A549 (cell line): ENCODE results near the gene RIC1. TPM values are rescaled to one million over a fixed set of nuclear protein-coding genes. Genes with fewer than 3 reads are reported as not detected.

ENCODE experiments used
- ATAC-seq, 2 experiments: fragments of 200-7000 bp in 1 of 2; fragments of >200 bp in 1 of 2; cut with Nextera tagmentation in 1 of 2; cut with Tn5 transposase in 1 of 2; 3 replicates each; pipeline versions ENCODE4 v1.8.0 to v1.9.1; 2018 to 2020; ENCODE audit warnings: mild to moderate bottlenecking in 1 of 2, moderate library complexity in 1 of 2
- CTCF ChIA-PET: fragments of 300-600 bp; sonication (Branson Sonifier 250); formaldehyde crosslinking; extraction: SDS; loops from one replicate; lab custom pipeline; 2021; ENCODE audit warnings: antibody characterized with exemption, inconsistent platforms; lab: Yijun Ruan, JAX
- POLR2A ChIA-PET: fragments of 350-600 bp; formaldehyde crosslinking; extraction: SDS; loops from one replicate; lab custom pipeline; 2021; ENCODE audit warnings: antibody characterized with exemption, inconsistent platforms; lab: Yijun Ruan, JAX
- DNase-seq, 2 experiments: peaks; one replicate each; pipeline versions ENCODE4 v3.0.0 to v3.0.0-alpha.2; 2011 to 2016; ENCODE audit warnings: low read depth in 1 of 2, low spot score in 1 of 2
- FAIRE-seq: peaks from 2 replicates; lab custom pipeline; 2011; peaks lifted over from hg19 to GRCh38; lab: Jason Lieb, UNC
- H3K27ac ChIP-seq, 2 experiments: fragments of >200 bp; sonication (Bioruptor Twin); formaldehyde crosslinking; 3 replicates each; pipeline ENCODE4 v1.5.1; 2016 to 2017
- H3K4me1 ChIP-seq: fragments of >200 bp; sonication (Bioruptor Twin); formaldehyde crosslinking; 3 replicates; pipeline ENCODE4 v1.6.1; 2016
- H3K4me2 ChIP-seq: fragments of >200 bp; sonication (Bioruptor Twin); formaldehyde crosslinking; 3 replicates; pipeline ENCODE4 v1.6.1; 2016
- H3K4me3 ChIP-seq: fragments of >200 bp; sonication (Bioruptor Twin); formaldehyde crosslinking; 3 replicates; pipeline ENCODE4 v1.5.1; 2016
- H3K9me3 ChIP-seq: fragments of >200 bp; sonication (Bioruptor Twin); formaldehyde crosslinking; 3 replicates; pipeline ENCODE4 v1.6.1; 2016
- CBX8 ChIP-seq: fragments of 200-600 bp; sonication (generic); IDR thresholded peaks from 2 replicates; pipeline ENCODE4 v1.6.1; 2016
- CEBPB ChIP-seq, 2 experiments: fragments of >200 bp in 1 of 2; sonication (Bioruptor Twin) in 1 of 2; formaldehyde crosslinking in 1 of 2; IDR thresholded peaks; 2 replicates each; pipeline ENCODE4 v1.6.1; 2012 to 2016
- CHD2 ChIP-seq: fragments of 150-350 bp; IDR thresholded peaks from 2 replicates; pipeline ENCODE4 v1.6.1; 2014; ENCODE audit warnings: low read length; ENCODE audit not compliant: partially characterized antibody
- EHF ChIP-seq: fragments of 250-450 bp; sonication (Bioruptor Pico); IDR thresholded peaks from 2 replicates; pipeline ENCODE4 v1.5.0; 2020; ENCODE audit warnings: mild to moderate bottlenecking
- EP300 ChIP-seq, 2 experiments: fragments of >200 bp; sonication (Bioruptor Twin); formaldehyde crosslinking; IDR thresholded peaks; 2 replicates in 1 of 2; 3 replicates in 1 of 2; pipeline ENCODE4 v1.6.1; 2016 to 2017
- ESRRA ChIP-seq: fragments of 150-350 bp; IDR thresholded peaks from 2 replicates; pipeline ENCODE4 v1.6.1; 2014; ENCODE audit warnings: mild to moderate bottlenecking, low read length, borderline replicate concordance
- FOSL2 ChIP-seq, 2 experiments: fragments of 450-650 bp in 1 of 2; fragments of >200 bp in 1 of 2; sonication (Bioruptor Twin) in 1 of 2; formaldehyde crosslinking; IDR thresholded peaks; 2 replicates each; pipeline versions ENCODE4 v1.5.0 to v1.6.1; 2016 to 2020; ENCODE audit warnings: mild to moderate bottlenecking in 1 of 2, moderate library complexity in 1 of 2
- GATA3 ChIP-seq: IDR thresholded peaks from 2 replicates; pipeline ENCODE4 v1.6.1; 2012; ENCODE audit warnings: borderline replicate concordance
- HEYL ChIP-seq: fragments of 250-450 bp; sonication (Bioruptor Pico); IDR thresholded peaks from 2 replicates; pipeline ENCODE4 v1.8.0; 2021; ENCODE audit warnings: mild to moderate bottlenecking, moderate library complexity
- JUN ChIP-seq, 2 experiments: fragments of >200 bp; sonication (Bioruptor Twin); formaldehyde crosslinking; IDR thresholded peaks; 2 replicates in 1 of 2; 3 replicates in 1 of 2; pipeline ENCODE4 v1.6.1; 2016 to 2017
- KDM1A ChIP-seq: fragments of 200-600 bp; sonication (generic); IDR thresholded peaks from 2 replicates; pipeline ENCODE4 v1.6.1; 2016; ENCODE audit warnings: low read depth, mild to moderate bottlenecking
- MAFK ChIP-seq: fragments of 450-650 bp; IDR thresholded peaks from 2 replicates; pipeline ENCODE4 v1.6.1; 2014; ENCODE audit not compliant: partially characterized antibody
- NR3C1 ChIP-seq: fragments of >200 bp; sonication (Bioruptor Twin); formaldehyde crosslinking; IDR thresholded peaks from 3 replicates; pipeline ENCODE4 v1.6.1; 2017
- PHF8 ChIP-seq: fragments of 200-600 bp; sonication (generic); IDR thresholded peaks from 2 replicates; pipeline ENCODE4 v1.6.1; 2016; ENCODE audit warnings: low read depth, mild to moderate bottlenecking, antibody characterized with exemption, moderate library complexity, borderline replicate concordance
- POLR2AphosphoS2 ChIP-seq: conservative IDR thresholded peaks from 2 replicates; pipeline ENCODE4 v1.6.1; 2012; ENCODE audit warnings: low read length, improper control_type of control experiment, inconsistent platforms
- RNF2 ChIP-seq: fragments of 200-600 bp; sonication (generic); IDR thresholded peaks from 2 replicates; pipeline ENCODE4 v1.6.1; 2016; ENCODE audit warnings: low read depth, mild to moderate bottlenecking, antibody characterized with exemption, moderate library complexity, borderline replicate concordance
- SREBF2 ChIP-seq: fragments of 450-650 bp; IDR thresholded peaks from 2 replicates; pipeline ENCODE4 v1.6.1; 2014; ENCODE audit warnings: mild to moderate bottlenecking, moderate library complexity
- TP53 ChIP-seq: fragments of 250-450 bp; sonication (Bioruptor Pico); IDR thresholded peaks from 2 replicates; pipeline ENCODE4 v1.5.0; 2021; ENCODE audit warnings: mild to moderate bottlenecking, moderate library complexity
- WGBS: methylation state at CpG from one replicate; pipeline ENCODE4 v1.1.6; 2017; ENCODE audit errors: missing lambda C conversion rate; 5-methylcytosine and 5-hydroxymethylcytosine counted together
- polyA plus RNA-seq, 4 experiments: library from polyadenylated mRNA; depleted of rRNA in 3 of 4; stranded (reverse); fragments of >200 nt; fragmentation: RNase III in 1 of 4; extraction: RNeasy Plus Mini Kit Qiagen cat#74134 plus additional on column Dnase treatment in 1 of 4; gene quantifications; 2 replicates in 3 of 4; 3 replicates in 1 of 4; pipeline ENCODE4 v1.2.3, GENCODE V29; 2011 to 2017
- TF ChIP-seq, protein P1 (sequence below): IDR thresholded peaks from 2 replicates; pipeline ENCODE4 v1.6.1; 2012
- TF ChIP-seq, protein P2 (sequence below): fragments of >200 bp; sonication (Bioruptor Twin); formaldehyde crosslinking; IDR thresholded peaks from 3 replicates; pipeline ENCODE4 v1.5.1; 2016
- TF ChIP-seq, protein P3 (sequence below): IDR thresholded peaks from 2 replicates; pipeline ENCODE4 v1.6.1; 2012
- TF ChIP-seq, protein P4 (sequence below): fragments of 450-650 bp; IDR thresholded peaks from 2 replicates; pipeline ENCODE4 v1.6.1; 2014; ENCODE audit warnings: antibody characterized with exemption
- TF ChIP-seq, protein P5 (sequence below): fragments of 200-600 bp; sonication (generic); IDR thresholded peaks from 2 replicates; pipeline ENCODE4 v1.6.1; 2016; ENCODE audit warnings: antibody characterized with exemption, mild to moderate bottlenecking, moderate library complexity

Gene RIC1
- polyA plus RNA-seq, 2 of the 4 experiments (the other 2 are of a cell fraction) = 10.7 to 26.8 TPM

DNA sequence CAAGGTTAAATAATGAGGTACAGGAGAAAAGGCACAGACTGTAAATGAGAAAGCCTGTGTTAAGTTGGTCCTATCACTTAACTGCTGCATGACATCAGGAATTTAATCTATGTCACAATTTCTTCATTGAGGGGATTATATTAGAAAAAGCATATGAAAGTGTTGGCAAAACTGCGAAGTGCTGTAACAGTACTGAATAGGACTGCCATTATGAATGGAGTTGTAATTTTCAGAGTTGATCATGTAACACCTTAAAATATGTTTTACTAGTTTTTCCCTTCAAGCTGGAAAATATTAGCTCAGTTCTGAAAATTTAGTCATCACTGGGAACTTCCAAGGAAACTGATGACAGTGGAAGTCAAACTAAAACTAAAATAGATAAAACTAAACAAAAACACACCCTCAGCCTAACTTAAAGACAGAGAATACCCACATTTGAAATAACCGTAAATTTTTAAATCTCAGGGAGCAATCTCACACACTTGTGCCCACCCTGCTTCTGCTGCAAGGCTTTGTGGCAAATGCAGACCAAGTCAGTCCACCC lies 158.9 kb downstream of the RIC1 start (continued):
- TF ChIP-seq CEBPB (IDR thresholded peaks at IDR 0.05) (no peak), FOSL2 (IDR thresholded peaks at IDR 0.05) (no peak), FOSL2 (CRISPR knock-in tag; IDR thresholded peaks at IDR 0.05) (no peak), EP300 (IDR thresholded peaks at IDR 0.05) (no peak), KDM1A (no peak)
- TF ChIP-seq, protein P1, sequence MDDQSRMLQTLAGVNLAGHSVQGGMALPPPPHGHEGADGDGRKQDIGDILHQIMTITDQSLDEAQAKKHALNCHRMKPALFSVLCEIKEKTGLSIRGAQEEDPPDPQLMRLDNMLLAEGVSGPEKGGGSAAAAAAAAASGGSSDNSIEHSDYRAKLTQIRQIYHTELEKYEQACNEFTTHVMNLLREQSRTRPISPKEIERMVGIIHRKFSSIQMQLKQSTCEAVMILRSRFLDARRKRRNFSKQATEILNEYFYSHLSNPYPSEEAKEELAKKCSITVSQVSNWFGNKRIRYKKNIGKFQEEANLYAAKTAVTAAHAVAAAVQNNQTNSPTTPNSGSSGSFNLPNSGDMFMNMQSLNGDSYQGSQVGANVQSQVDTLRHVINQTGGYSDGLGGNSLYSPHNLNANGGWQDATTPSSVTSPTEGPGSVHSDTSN = no peak

DNA sequence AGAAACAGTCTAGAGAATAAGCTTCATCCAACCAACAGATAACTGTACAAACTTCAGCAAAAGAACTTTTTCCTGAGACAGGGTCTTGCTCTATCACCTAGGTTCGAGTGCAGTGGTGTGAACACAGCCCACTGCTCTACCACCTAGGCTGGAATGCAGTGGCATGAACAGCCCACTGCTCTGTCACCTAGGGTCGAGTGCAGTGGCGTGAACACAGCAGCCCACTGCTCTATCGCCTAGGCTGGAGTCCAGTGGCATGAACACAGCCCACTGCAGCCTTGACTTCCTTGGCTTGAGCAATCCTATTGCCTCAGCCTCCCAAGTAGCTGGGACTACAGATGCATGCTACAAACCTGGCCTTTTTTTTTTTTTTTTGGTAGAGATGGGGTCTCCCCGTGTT lies 160.6 kb downstream of the RIC1 start:
- no peak for FAIRE-seq
- WGBS = 89% methylated on average over 5 of the region's 5 CpGs
- peaks cover 5% of the 10 kb centered on the region for H3K4me1 ChIP-seq
- POLR2A ChIA-PET = no interaction called here
- DNase-seq = no peak
- TF ChIP-seq POLR2AphosphoS2 (no peak), ESRRA (no peak), TP53 (no peak), NR3C1 (no peak)
- TF ChIP-seq, protein P2, sequence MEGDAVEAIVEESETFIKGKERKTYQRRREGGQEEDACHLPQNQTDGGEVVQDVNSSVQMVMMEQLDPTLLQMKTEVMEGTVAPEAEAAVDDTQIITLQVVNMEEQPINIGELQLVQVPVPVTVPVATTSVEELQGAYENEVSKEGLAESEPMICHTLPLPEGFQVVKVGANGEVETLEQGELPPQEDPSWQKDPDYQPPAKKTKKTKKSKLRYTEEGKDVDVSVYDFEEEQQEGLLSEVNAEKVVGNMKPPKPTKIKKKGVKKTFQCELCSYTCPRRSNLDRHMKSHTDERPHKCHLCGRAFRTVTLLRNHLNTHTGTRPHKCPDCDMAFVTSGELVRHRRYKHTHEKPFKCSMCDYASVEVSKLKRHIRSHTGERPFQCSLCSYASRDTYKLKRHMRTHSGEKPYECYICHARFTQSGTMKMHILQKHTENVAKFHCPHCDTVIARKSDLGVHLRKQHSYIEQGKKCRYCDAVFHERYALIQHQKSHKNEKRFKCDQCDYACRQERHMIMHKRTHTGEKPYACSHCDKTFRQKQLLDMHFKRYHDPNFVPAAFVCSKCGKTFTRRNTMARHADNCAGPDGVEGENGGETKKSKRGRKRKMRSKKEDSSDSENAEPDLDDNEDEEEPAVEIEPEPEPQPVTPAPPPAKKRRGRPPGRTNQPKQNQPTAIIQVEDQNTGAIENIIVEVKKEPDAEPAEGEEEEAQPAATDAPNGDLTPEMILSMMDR = no peak
- TF ChIP-seq, protein P3, sequence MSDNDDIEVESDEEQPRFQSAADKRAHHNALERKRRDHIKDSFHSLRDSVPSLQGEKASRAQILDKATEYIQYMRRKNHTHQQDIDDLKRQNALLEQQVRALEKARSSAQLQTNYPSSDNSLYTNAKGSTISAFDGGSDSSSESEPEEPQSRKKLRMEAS = no peak
- H3K4me3 ChIP-seq = no peak overlapping the region
- no peak overlapping the region for H3K4me2 ChIP-seq
- CTCF ChIA-PET = interaction anchor here (0.6 to 2.0 kb wide), 2 partner anchors 16 to 687 kb away, joined by 3 to 6 read pairs; no protein-coding TSS in a partner anchor
- H3K27ac ChIP-seq = no peak overlapping the region
- no peak; a peak in 1 of 6 replicates for ATAC-seq
- no peaks in the 10 kb centered on the region for H3K9me3 ChIP-seq

DNA sequence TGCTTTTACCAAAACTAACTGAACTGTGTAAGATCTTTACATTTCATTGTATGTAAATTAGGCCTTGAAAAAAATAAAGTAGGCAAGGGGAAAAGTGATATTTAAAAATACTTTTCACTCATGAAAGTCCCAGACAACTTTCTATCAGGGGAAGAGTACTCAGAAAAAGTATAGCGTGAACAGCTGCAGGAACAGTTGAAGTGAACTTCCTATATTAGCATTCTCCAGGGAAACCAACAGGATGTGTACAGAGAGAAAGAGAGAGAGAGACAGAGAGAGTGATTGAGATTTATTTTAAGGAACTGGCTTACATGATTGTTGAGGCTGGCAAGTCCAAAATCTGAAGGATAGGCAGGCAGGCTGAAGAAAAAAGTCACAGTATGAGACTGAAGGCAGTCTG lies 162.0 kb downstream of the RIC1 start:
- no peak for FAIRE-seq
- TF ChIP-seq JUN (IDR thresholded peaks at IDR 0.05) = no peak
- TF ChIP-seq, protein P3 = no peak
- TF ChIP-seq, protein P4, sequence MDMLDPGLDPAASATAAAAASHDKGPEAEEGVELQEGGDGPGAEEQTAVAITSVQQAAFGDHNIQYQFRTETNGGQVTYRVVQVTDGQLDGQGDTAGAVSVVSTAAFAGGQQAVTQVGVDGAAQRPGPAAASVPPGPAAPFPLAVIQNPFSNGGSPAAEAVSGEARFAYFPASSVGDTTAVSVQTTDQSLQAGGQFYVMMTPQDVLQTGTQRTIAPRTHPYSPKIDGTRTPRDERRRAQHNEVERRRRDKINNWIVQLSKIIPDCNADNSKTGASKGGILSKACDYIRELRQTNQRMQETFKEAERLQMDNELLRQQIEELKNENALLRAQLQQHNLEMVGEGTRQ = no peak
- TF ChIP-seq, protein P5, sequence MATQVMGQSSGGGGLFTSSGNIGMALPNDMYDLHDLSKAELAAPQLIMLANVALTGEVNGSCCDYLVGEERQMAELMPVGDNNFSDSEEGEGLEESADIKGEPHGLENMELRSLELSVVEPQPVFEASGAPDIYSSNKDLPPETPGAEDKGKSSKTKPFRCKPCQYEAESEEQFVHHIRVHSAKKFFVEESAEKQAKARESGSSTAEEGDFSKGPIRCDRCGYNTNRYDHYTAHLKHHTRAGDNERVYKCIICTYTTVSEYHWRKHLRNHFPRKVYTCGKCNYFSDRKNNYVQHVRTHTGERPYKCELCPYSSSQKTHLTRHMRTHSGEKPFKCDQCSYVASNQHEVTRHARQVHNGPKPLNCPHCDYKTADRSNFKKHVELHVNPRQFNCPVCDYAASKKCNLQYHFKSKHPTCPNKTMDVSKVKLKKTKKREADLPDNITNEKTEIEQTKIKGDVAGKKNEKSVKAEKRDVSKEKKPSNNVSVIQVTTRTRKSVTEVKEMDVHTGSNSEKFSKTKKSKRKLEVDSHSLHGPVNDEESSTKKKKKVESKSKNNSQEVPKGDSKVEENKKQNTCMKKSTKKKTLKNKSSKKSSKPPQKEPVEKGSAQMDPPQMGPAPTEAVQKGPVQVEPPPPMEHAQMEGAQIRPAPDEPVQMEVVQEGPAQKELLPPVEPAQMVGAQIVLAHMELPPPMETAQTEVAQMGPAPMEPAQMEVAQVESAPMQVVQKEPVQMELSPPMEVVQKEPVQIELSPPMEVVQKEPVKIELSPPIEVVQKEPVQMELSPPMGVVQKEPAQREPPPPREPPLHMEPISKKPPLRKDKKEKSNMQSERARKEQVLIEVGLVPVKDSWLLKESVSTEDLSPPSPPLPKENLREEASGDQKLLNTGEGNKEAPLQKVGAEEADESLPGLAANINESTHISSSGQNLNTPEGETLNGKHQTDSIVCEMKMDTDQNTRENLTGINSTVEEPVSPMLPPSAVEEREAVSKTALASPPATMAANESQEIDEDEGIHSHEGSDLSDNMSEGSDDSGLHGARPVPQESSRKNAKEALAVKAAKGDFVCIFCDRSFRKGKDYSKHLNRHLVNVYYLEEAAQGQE = no peak
- no peak for TF ChIP-seq CBX8
- no peak for TF ChIP-seq CHD2
- TF ChIP-seq GATA3 = no peak
- TF ChIP-seq PHF8 = no peak
- no peak for TF ChIP-seq RNF2
- TF ChIP-seq HEYL (CRISPR knock-in tag) = no peak
- no peak for TF ChIP-seq MAFK
- no peak for TF ChIP-seq EHF (CRISPR knock-in tag)
- TF ChIP-seq SREBF2 = no peak
- Histone ChIP-seq H3K4me3 (no peak overlapping the region), H3K9me3 (no peaks in the 10 kb centered on the region), H3K4me2 (no peak overlapping the region), H3K4me1 (no peaks in the 10 kb centered on the region), H3K27ac (no peak overlapping the region)
- no peak for DNase-seq
- ChIA-PET CTCF (no interaction called here), POLR2A (no interaction called here)
- ATAC-seq = no peak
- WGBS = 94% methylated on average over 1 of the region's 1 CpG
